Retina (tissue), 1 donor: ENCODE results near the gene CNN2.

Source experiments
- DNase-seq: peaks from one replicate; pipeline ENCODE4 v3.0.0-alpha.2; 2016

Gene CNN2

GRCh38 chr19:996051-996838, 30.2 kb upstream of the CNN2 start:
- peak; percentile 62 for DNase-seq

GRCh38 chr19:998064-998463, 28.3 kb upstream of the CNN2 start:
- no peak for DNase-seq

DNA sequence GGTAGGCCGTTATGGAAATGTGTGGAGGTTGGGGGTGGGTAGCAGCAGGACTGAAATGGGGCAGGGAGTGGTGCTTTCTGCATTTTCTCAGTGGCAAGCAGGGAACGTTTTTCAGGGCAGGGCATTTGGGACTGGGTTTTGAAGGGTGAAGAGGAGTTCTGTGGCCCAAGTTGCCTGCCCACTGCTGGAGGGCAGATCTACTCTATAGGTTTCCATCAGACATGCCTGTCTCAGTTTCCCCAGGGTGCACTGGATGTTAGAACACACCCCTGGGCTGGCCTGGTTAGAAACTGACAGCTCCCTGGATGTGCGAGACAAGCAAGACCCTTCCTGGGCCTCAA, 27.1 kb upstream of the CNN2 start:
- no peak for DNase-seq

DNA sequence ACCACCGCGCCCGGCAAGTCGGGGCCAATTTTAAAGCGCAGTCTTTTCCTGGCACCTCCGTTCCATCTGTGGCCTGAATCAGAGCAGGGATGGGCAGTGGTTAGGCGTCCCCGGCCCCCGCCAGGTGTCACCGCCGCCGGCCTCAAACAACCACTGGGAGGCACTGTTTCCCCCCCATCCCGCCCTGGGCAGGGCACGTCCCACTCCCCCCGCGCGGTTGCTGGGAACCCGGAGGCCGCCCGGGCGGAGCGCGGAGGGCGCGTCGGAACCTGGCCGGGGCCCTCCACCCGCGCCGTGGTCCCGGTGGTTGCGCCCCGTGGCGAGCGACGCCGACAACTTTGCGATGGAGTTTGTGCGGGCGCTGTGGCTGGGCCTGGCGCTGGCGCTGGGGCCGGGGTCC, 26.3 kb upstream of the CNN2 start, which contains the start of gene GRIN3B:
TSS of gene GRIN3B (plus strand) at position 325 of the 400 bp plus-strand sequence. CDS start at position 344, 19 bp downstream.
- DNase-seq = peak; percentile 54

- no peak for DNase-seq
Observed at GRCh38 chr19:1000591-1001537, 25.5 kb upstream of the CNN2 start.

DNA sequence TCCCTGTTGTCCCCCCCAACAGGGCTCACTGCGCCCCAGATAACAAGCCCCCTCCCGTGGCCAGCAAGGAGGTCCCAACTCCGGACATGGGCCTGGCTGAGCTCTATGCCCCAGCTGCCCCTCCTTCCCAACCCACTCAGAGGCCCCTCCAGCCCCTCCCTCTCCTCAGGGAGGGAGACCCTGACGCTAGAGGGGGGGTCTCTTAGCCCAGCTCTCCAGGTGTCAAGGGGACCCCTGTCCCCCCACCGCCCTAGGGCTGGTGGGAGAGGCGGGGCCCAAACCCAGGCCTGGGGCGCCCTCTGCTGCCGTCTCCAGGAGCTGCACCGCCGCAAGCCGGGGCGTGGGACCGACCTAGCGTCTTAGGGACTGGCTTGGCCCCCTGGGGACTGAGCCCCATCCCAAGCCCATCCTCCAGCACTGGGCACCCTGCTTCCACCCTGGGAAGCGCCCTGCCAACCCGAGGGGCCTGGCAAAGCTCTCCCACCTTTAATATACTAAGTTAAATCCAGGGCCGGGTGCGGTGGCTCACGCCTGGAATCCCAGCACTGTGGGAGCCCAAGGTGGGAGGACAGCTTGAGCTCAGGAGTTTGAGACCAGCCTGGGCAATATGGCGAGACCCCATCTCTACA, 24.8 kb upstream of the CNN2 start:
- DNase-seq = peak; percentile 80

DNA sequence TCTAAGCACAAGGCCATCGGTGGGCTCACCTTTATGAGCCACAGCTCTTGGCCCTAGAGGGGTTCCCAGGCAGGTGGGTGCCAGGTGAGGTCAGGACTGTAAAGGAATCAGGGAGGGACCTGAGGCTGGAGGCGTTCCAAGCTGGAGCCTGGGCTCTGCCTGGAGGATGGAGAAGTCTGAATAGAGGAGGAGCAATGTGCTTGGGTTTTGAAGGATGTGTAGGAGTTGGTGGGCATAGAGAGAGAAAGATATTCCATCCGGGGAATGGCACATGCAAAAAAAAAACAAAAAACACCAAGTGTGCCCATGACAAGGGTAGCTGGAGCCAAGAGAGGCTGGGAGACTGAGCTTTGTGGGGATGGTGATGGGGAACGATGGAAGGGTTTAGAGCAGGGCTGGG, 23.8 kb upstream of the CNN2 start:
- DNase-seq = no peak

- DNase-seq = no peak
Observed at GRCh38 chr19:1003283-1003682, 23.1 kb upstream of the CNN2 start.

DNA sequence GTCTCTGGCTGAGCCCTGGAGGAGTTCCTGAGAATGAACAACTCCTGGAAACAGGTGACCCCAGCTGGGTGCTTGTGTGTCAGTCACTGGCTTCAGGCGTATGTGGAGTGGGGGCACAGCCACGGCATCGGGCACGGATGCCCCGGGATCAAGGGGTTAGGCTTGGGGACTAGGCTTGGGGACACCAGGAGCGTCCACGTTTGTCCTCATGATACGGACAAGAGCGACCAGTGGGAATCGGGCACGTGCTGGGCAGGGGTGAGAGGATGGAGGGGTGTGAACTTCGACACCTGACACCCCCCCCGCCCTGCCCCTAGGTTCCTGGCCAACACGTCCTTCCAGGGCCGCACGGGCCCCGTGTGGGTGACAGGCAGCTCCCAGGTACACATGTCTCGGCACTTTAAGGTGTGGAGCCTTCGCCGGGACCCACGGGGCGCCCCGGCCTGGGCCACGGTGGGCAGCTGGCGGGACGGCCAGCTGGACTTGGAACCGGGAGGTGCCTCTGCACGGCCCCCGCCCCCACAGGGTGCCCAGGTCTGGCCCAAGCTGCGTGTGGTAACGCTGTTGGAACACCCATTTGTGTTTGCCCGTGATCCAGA, 22.1 kb upstream of the CNN2 start:
- no peak for DNase-seq

GRCh38 chr19:1004803-1005664, 21.4 kb upstream of the CNN2 start:
- no peak for DNase-seq

GRCh38 chr19:1006711-1007398, 19.6 kb upstream of the CNN2 start:
- no peak for DNase-seq

GRCh38 chr19:1007399-1008251, 18.8 kb upstream of the CNN2 start:
- no peak for DNase-seq

GRCh38 chr19:1008268-1009040, 18.0 kb upstream of the CNN2 start:
- DNase-seq = no peak

DNA sequence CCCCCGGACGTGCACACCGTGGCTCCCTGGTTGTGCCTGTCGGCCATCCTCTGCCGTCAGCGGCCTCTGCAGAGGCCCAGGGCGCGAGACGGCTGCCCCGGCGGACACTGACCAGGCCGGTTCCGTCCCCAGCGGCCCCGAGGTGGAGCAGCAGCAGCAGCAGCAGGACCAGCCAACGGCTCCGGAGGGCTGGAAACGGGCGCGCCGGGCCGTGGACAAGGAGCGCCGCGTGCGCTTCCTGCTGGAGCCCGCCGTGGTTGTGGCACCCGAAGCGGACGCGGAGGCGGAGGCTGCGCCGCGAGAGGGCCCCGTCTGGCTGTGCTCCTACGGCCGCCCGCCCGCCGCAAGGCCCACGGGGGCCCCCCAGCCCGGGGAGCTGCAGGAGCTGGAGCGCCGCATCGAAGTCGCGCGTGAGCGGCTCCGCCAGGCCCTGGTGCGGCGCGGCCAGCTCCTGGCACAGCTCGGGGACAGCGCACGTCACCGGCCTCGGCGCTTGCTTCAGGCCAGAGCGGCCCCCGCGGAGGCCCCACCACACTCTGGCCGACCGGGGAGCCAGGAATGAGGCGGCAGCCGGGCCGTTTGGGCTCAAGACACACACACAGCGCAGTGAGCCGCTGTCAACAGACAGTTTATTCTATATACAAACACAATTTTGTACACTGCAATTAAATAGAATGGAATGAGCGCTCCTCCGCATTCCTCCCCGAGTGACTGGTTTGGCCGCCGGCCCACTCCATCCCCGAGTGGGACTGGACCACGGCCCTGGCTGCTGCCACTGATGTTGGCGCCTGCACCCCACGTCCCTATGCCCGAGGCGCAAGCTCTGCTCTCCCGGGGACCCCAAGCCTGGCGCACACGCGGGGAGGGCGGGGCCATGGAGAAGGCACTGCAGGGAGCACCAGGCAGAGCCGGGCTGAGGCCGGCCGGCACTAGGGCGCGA, 17.1 kb upstream of the CNN2 start:
- no peak for DNase-seq

- DNase-seq = no peak
Observed at GRCh38 chr19:1009981-1010538, 16.3 kb upstream of the CNN2 start.

DNA sequence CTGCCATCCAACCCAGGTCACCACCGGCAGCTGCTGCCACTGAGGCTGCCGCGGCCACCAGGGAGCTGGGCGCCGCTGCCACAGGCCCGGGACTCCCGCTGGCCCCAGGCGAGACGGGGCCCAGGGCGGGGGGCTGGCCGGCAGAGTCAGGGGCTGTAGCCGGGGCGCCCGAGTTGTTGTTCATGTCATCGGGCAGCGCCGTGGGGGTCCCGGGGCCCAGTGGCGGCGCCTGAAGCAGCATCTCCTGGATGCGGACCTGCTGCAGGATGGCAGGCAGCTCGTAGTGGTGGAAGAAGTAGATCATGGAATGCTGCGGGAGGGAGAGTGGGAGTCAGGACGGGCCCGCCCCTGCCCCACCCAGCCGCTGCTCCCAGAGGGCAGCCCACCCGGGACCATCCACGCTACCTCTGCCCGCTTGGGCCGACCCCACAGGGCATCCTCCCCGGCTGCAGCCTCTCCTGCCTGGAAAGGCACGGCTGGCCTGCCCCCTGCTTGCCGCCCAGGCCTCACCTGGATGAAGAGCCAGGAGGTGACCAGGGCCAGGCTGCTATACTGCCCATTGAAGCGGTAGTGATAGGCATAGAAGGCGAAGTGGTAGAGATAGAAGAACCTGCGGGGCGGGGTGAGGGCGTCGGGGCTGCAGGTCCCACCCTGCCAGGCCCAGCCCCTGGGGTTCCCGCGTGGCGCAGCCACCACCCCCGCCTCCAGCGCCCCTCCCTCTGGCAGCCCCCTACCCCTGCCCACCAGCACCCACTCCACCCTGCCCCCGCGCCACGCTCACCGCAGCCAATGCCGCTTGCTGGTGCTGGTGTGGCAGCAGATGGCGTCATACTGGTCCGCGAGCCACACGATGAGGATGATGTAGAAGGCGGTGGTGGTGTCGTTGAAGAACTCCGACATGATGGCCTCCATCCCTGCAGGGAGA, 15.6 kb upstream of the CNN2 start:
- no peak for DNase-seq

DNA sequence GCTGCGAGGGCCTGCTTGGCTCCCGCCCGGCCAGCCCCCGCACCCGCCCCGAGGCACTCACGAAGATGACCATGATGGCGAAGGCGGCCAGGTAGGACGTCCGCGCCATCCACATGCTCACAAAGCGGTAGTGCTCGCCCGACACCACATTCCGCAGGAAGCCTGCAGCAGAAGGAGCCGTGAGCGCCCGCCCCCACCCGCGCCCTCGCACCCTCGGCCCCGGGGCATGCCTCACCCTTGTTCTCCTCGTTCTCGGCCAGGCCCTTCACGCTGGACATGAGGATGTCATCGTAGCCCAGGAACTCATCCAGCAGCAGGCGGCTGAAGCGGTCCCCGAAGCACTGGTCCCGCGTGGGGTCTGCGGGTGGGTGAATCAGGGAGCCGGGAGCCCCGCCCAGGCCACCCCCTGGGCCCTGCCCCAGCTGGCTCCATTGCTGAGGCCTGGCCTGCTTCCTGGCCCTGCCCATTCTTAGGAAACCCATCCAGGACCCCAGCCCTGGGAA, 14.5 kb upstream of the CNN2 start:
- no peak for DNase-seq
